Measurements from ENCODE around the gene HOXA5. TPM values are rescaled to one million over a fixed set of nuclear protein-coding genes. Genes with fewer than 3 reads are reported as not detected.

The HOXA5 gene
- total RNA-seq, 2 donors from 2014 or later = 0.14 TPM; not detected in 1

GRCh38 chr7:27185854-27186667, 42.6 kb upstream of the HOXA5 start:
- Mint-ChIP-seq H3K4me3 (peak overlapping the region; percentile 79 to 85), H3K4me1 (ENCODE audit: low read depth) (peaks cover 48% of the 10 kb centered on the region), H3K36me3 (ENCODE audit: insufficient read depth in 2 of 2) (no peaks in the 10 kb centered on the region), H3K27ac (peak overlapping the region; percentile 70), H3K9me3 (no peaks in the 10 kb centered on the region), H3K27me3 (ENCODE audit: low read depth) (peaks cover 78% of the 10 kb centered on the region)
- DNase-seq (peak in 1 of 2 donors; percentile 1), ATAC-seq (replicated peaks in 1 of 2) (no peak)

- Mint-ChIP-seq H3K36me3 (ENCODE audit: insufficient read depth in 2 of 2) (no peaks in the 10 kb centered on the region), H3K9me3 (no peaks in the 10 kb centered on the region), H3K4me1 (ENCODE audit: low read depth) (peaks cover 46% of the 10 kb centered on the region), H3K27me3 (ENCODE audit: low read depth) (peaks cover 77% of the 10 kb centered on the region), H3K4me3 (peak within 1 kb of the TSS; percentile 79 to 85), H3K27ac (peak within 1 kb of the TSS; percentile 70)
- DNase-seq = peak in 1 of 2 donors; percentile 19
- ATAC-seq (replicated peaks in 1 of 2) = peak; percentile 2 to 32
Observed at GRCh38 chr7:27185013-27185853, 41.8 kb upstream of the HOXA5 start, which contains the start of gene HOXA11. HOXA11 (minus strand) TSS chr7:27185232; CDS start chr7:27185144, 88 bp downstream.

DNA sequence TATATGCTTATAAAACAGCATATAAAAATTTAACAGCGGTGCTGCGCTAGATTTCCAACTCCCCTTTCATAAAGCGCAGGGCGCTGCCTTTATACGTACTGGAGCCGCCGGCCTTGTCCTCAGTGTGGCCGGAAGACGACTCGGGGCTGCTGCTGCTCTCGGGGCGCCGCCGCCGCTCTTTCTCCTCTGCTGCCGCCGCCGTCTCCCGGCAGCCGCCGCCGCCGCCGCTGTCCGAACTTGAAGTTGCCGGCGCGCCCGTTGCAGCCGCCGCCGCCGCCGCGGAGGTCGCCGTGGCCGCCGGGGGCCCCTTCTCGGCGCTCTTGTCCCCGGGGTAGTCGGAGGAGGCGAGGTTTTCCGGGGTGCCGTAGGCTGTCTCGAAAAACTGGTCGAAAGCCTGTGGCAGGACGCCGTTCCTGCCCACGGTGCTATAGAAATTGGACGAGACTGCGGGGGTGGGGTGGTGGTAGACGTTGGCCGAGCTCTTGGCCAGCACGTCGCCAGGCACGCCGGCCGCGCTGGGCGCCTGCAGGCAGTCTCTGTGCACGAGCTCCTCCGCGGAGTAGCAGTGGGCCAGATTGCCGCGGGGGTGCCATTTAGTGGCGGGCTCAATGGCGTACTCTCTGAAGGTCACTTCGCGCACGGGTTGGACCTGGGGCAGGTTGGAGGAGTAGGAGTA, 41.0 kb upstream of the HOXA5 start:
- Mint-ChIP-seq H3K36me3 (ENCODE audit: insufficient read depth in 2 of 2) (no peaks in the 10 kb centered on the region), H3K27ac (peak overlapping the region; percentile 24), H3K27me3 (ENCODE audit: low read depth) (peaks cover 77% of the 10 kb centered on the region), H3K4me1 (ENCODE audit: low read depth) (peaks cover 50% of the 10 kb centered on the region), H3K4me3 (peak overlapping the region; percentile 79 to 85), H3K9me3 (no peaks in the 10 kb centered on the region)
- DNase-seq (peak in 1 of 2 donors; percentile 55), ATAC-seq (replicated peaks in 1 of 2) (peak; percentile 48 to 56)

DNA sequence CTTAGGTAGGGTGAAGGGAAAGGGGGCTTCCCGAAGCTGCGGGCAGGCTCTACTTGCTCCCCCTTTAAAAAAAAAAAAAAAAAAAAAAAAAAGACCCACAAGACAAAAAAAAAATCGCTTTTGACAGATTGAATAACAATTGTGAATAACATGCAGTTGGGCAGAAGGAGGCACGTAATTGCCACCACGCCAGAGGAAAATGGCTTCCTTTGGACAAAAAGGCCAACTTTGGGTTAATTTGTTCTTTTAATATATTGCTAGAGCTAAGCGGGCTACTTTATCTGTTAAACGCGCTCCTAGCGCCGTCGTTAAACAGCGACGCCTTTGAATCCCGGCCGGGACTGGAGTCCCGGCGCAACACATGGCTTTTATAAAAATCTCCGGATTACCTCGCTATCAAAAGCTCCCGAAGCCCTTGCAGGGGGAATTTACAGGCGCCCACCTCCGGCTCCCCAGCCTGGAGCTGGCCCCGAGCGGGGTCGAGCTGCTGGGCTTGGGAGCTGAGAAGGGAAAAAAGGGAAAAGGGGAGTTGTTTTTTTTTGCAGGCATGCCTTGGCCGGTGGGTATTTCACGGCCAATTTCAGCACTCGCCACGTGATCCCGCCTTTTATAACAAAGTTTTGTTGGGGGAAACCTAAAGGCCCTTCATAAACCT, 40.3 kb upstream of the HOXA5 start:
- Mint-ChIP-seq H3K27me3 (ENCODE audit: low read depth) (peaks cover 77% of the 10 kb centered on the region), H3K27ac (no peak overlapping the region), H3K4me3 (peak overlapping the region; percentile 79 to 85), H3K36me3 (ENCODE audit: insufficient read depth in 2 of 2) (no peaks in the 10 kb centered on the region), H3K4me1 (ENCODE audit: low read depth) (peaks cover 45% of the 10 kb centered on the region), H3K9me3 (no peaks in the 10 kb centered on the region)
- DNase-seq (peak in 1 of 2 donors; percentile 2), ATAC-seq (replicated peaks in 1 of 2) (no peak)

GRCh38 chr7:27182861-27183681, 39.6 kb upstream of the HOXA5 start:
- H3K36me3 Mint-ChIP-seq (ENCODE audit: insufficient read depth in 2 of 2) = no peaks in the 10 kb centered on the region
- H3K27me3 Mint-ChIP-seq (ENCODE audit: low read depth) = peaks cover 77% of the 10 kb centered on the region
- peaks cover 38% of the 10 kb centered on the region for H3K4me1 Mint-ChIP-seq (ENCODE audit: low read depth)
- H3K4me3 Mint-ChIP-seq = peak overlapping the region in 1 of 2 donors; percentile 85
- DNase-seq (peak in 1 of 2 donors; percentile 1), ATAC-seq (replicated peaks in 1 of 2) (no peak)
- H3K27ac Mint-ChIP-seq = no peak overlapping the region
- H3K9me3 Mint-ChIP-seq = no peaks in the 10 kb centered on the region

GRCh38 chr7:27182285-27182841, 38.9 kb upstream of the HOXA5 start:
- no peaks in the 10 kb centered on the region for H3K36me3 Mint-ChIP-seq (ENCODE audit: insufficient read depth in 2 of 2)
- H3K27me3 Mint-ChIP-seq (ENCODE audit: low read depth) = peaks cover 77% of the 10 kb centered on the region
- ATAC-seq (replicated peaks in 1 of 2) = no peak
- H3K9me3 Mint-ChIP-seq = no peaks in the 10 kb centered on the region
- H3K4me3 Mint-ChIP-seq = no peak overlapping the region
- H3K4me1 Mint-ChIP-seq (ENCODE audit: low read depth) = peaks cover 31% of the 10 kb centered on the region
- no peak for DNase-seq
- H3K27ac Mint-ChIP-seq = no peak overlapping the region

- Mint-ChIP-seq H3K36me3 (ENCODE audit: insufficient read depth in 2 of 2) (no peaks in the 10 kb centered on the region), H3K4me3 (no peak overlapping the region), H3K27me3 (ENCODE audit: low read depth) (peaks cover 73% of the 10 kb centered on the region), H3K4me1 (ENCODE audit: low read depth) (peaks cover 30% of the 10 kb centered on the region), H3K27ac (no peak overlapping the region), H3K9me3 (no peaks in the 10 kb centered on the region)
- peak in 1 of 2 donors; percentile 0 for DNase-seq
- no peak for ATAC-seq (replicated peaks in 1 of 2)
Observed at GRCh38 chr7:27181795-27182275, 38.4 kb upstream of the HOXA5 start.

- no peak overlapping the region for H3K4me3 Mint-ChIP-seq
- H3K27ac Mint-ChIP-seq = no peak overlapping the region
- no peaks in the 10 kb centered on the region for H3K36me3 Mint-ChIP-seq (ENCODE audit: insufficient read depth in 2 of 2)
- ATAC-seq (replicated peaks in 1 of 2) = no peak
- peaks cover 23% of the 10 kb centered on the region for H3K4me1 Mint-ChIP-seq (ENCODE audit: low read depth)
- DNase-seq = no peak
- no peaks in the 10 kb centered on the region for H3K9me3 Mint-ChIP-seq
- peaks cover 66% of the 10 kb centered on the region for H3K27me3 Mint-ChIP-seq (ENCODE audit: low read depth)
Observed at GRCh38 chr7:27180431-27181420, 37.2 kb upstream of the HOXA5 start.

DNA sequence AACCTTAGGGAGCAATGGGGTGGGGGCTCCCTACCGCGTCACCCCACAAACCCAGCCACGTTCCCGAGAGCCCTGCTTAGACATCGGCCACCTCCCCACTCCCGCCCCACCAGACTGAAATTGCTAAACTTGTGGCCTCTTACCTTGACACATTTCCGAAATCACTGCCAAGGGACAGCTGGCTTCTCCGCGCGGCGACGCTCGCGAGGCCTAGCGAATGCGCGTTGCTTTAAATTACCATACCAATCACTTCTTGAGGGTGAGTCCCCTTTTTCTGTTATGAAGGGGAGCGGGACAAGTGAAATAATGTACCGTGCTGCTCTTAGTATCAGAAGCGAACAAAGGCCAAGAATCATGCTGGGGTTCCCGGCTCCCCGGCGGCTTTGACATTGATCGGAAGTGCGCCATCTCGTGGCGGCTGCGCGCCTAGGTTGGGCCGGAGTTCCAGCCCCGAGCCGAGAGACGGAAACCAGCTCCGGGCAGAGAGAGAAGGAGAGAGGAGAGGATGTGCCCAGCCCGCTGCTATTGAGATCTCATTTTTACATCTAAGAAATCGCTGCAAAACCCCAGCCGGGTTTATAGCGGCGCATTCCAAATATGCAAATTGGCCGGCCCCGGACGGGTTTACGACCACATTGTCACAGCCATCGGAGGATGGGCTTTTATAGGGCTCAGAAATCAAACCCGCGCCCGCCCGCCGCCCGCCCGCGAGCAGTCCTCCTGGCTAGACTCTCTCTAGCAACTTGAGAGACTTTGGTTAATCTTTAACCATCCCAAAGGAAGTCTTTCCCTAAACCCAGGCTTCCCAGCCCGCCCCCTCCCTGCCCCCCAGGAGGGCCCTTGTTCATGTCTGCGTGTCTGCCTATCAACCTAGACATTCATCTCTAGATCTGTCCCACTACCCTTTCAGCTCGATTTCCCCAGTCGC, 36.3 kb upstream of the HOXA5 start:
- DNase-seq (peak; percentile 73 to 80), ATAC-seq (replicated peaks in 1 of 2) (peak; percentile 73)
- Mint-ChIP-seq H3K4me3 (peak overlapping the region; percentile 12 to 67), H3K36me3 (ENCODE audit: insufficient read depth in 2 of 2) (no peaks in the 10 kb centered on the region), H3K27me3 (ENCODE audit: low read depth) (peaks cover 65% of the 10 kb centered on the region), H3K9me3 (no peaks in the 10 kb centered on the region), H3K4me1 (ENCODE audit: low read depth) (peaks cover 13% of the 10 kb centered on the region), H3K27ac (no peak overlapping the region)

GRCh38 chr7:27179030-27179429, 35.5 kb upstream of the HOXA5 start:
- H3K4me1 Mint-ChIP-seq (ENCODE audit: low read depth) = peaks cover 11% of the 10 kb centered on the region
- ATAC-seq (replicated peaks in 1 of 2) (no peak), DNase-seq (no peak)
- no peaks in the 10 kb centered on the region for H3K36me3 Mint-ChIP-seq (ENCODE audit: insufficient read depth in 2 of 2)
- peaks cover 69% of the 10 kb centered on the region for H3K27me3 Mint-ChIP-seq (ENCODE audit: low read depth)
- no peak overlapping the region for H3K27ac Mint-ChIP-seq
- no peak overlapping the region for H3K4me3 Mint-ChIP-seq
- no peaks in the 10 kb centered on the region for H3K9me3 Mint-ChIP-seq

Measured in activated T-cell treated with anti-CD3 and anti-CD28 coated beads, Interleukin-2, amount 50 U/mL, for 72 hours (primary cell).